IgD-negative memory B cell (primary cell): Measurements from ENCODE around the gene LDHAL6B. TPM values are rescaled to one million over a fixed set of nuclear protein-coding genes. Genes with fewer than 3 reads are reported as not detected.

Experiments used
- H3K27ac Mint-ChIP-seq, 3 donors: one replicate each; pipeline ENCODE4 v1.8.0; 2020 to 2022; ENCODE audit warnings: mild to moderate bottlenecking in 3 of 3, mixed read lengths in 3 of 3, moderate library complexity in 1 of 3
- H3K27me3 Mint-ChIP-seq: one replicate; pipeline ENCODE4 v1.8.0; 2021; ENCODE audit warnings: mixed read lengths
- H3K36me3 Mint-ChIP-seq: one replicate; pipeline ENCODE4 v1.8.0; 2020; ENCODE audit warnings: mild to moderate bottlenecking, mixed read lengths
- H3K4me1 Mint-ChIP-seq, 3 donors: one replicate each; pipeline ENCODE4 v1.8.0; 2020 to 2022; ENCODE audit warnings: mixed read lengths in 3 of 3, mild to moderate bottlenecking in 1 of 3
- H3K4me3 Mint-ChIP-seq, 4 donors: one replicate each; pipeline ENCODE4 v1.8.0; 2020 to 2022; ENCODE audit warnings: mild to moderate bottlenecking in 4 of 4, mixed read lengths in 4 of 4, moderate library complexity in 3 of 4
- H3K9me3 Mint-ChIP-seq, 3 donors: one replicate each; pipeline ENCODE4 v1.8.0; 2020 to 2021; ENCODE audit warnings: mixed read lengths in 3 of 3, mild to moderate bottlenecking in 1 of 3
- polyA plus RNA-seq: library from polyadenylated mRNA; unstranded; fragments of 300-500 nt; fragmentation: Illumina TruSeq; gene quantifications from one replicate; pipeline ENCODE4 v1.2.3, GENCODE V29; 2021

The LDHAL6B gene
- polyA plus RNA-seq, 1 donor from 2014 or later = not detected

- Mint-ChIP-seq H3K27me3 (no peaks in the 10 kb centered on the region), H3K36me3 (peaks cover 8% of the 10 kb centered on the region), H3K27ac (no peak overlapping the region), H3K4me1 (no peaks in the 10 kb centered on the region), H3K9me3 (no peaks in the 10 kb centered on the region), H3K4me3 (no peak overlapping the region)
These were observed 11.9 kb upstream of the LDHAL6B start for GRCh38 chr15:59194639-59195325.

GRCh38 chr15:59196416-59196815 lies 10.2 kb upstream of the LDHAL6B start:
- H3K4me1 Mint-ChIP-seq = no peaks in the 10 kb centered on the region
- H3K36me3 Mint-ChIP-seq = peaks cover 8% of the 10 kb centered on the region
- H3K4me3 Mint-ChIP-seq = no peak overlapping the region
- H3K27ac Mint-ChIP-seq = no peak overlapping the region
- H3K27me3 Mint-ChIP-seq = no peaks in the 10 kb centered on the region
- no peaks in the 10 kb centered on the region for H3K9me3 Mint-ChIP-seq

- Mint-ChIP-seq H3K4me3 (no peak overlapping the region), H3K27me3 (no peaks in the 10 kb centered on the region), H3K36me3 (peaks cover 4% of the 10 kb centered on the region), H3K4me1 (no peaks in the 10 kb centered on the region), H3K9me3 (no peaks in the 10 kb centered on the region), H3K27ac (peak overlapping the region in 1 of 3 donors; percentile 53)
These were observed 9.2 kb upstream of the LDHAL6B start for GRCh38 chr15:59197454-59197853.

GRCh38 chr15:59199626-59200465 lies 6.8 kb upstream of the LDHAL6B start:
- no peaks in the 10 kb centered on the region for H3K9me3 Mint-ChIP-seq

GRCh38 chr15:59200560-59200959 lies 6.1 kb upstream of the LDHAL6B start:
- Mint-ChIP-seq H3K27ac (no peak overlapping the region), H3K9me3 (no peaks in the 10 kb centered on the region), H3K4me1 (no peaks in the 10 kb centered on the region), H3K36me3 (peaks cover 6% of the 10 kb centered on the region), H3K4me3 (no peak overlapping the region), H3K27me3 (no peaks in the 10 kb centered on the region)

More at GRCh38 chr15:59199626-59200465, 6.8 kb upstream of the LDHAL6B start:
- H3K36me3 Mint-ChIP-seq = peaks cover 6% of the 10 kb centered on the region
- H3K27me3 Mint-ChIP-seq = no peaks in the 10 kb centered on the region
- H3K27ac Mint-ChIP-seq = no peak overlapping the region
- H3K4me3 Mint-ChIP-seq = no peak overlapping the region
- H3K4me1 Mint-ChIP-seq = no peaks in the 10 kb centered on the region

- H3K27me3 Mint-ChIP-seq = no peaks in the 10 kb centered on the region
- peaks cover 9% of the 10 kb centered on the region for H3K36me3 Mint-ChIP-seq
- H3K27ac Mint-ChIP-seq = no peak overlapping the region
- no peaks in the 10 kb centered on the region for H3K9me3 Mint-ChIP-seq
- H3K4me1 Mint-ChIP-seq = peaks cover 0 to 2% (median 0%) of the 10 kb centered on the region in 3 donors
- no peak overlapping the region for H3K4me3 Mint-ChIP-seq
These were observed 3.6 kb upstream of the LDHAL6B start for GRCh38 chr15:59203008-59203407.

- H3K4me3 Mint-ChIP-seq = no peak overlapping the region
- H3K27me3 Mint-ChIP-seq = no peaks in the 10 kb centered on the region
- no peaks in the 10 kb centered on the region for H3K9me3 Mint-ChIP-seq
- H3K27ac Mint-ChIP-seq = no peak overlapping the region
- peaks cover 9% of the 10 kb centered on the region for H3K36me3 Mint-ChIP-seq
- peaks cover 0 to 2% (median 0%) of the 10 kb centered on the region in 3 donors for H3K4me1 Mint-ChIP-seq
These were observed 3.0 kb upstream of the LDHAL6B start for GRCh38 chr15:59203657-59204056.

- Mint-ChIP-seq H3K4me3 (no peak overlapping the region), H3K4me1 (peaks cover 0 to 2% (median 0%) of the 10 kb centered on the region in 3 donors), H3K27ac (peak overlapping the region in 1 of 3 donors; percentile 33), H3K36me3 (peaks cover 9% of the 10 kb centered on the region), H3K27me3 (no peaks in the 10 kb centered on the region), H3K9me3 (no peaks in the 10 kb centered on the region)
These were observed 612 bp upstream of the LDHAL6B start for GRCh38 chr15:59205839-59206622.

GRCh38 chr15:59208613-59209249 lies 2.1 kb downstream of the LDHAL6B start:
- no peaks in the 10 kb centered on the region for H3K9me3 Mint-ChIP-seq
- no peak overlapping the region for H3K27ac Mint-ChIP-seq
- peaks cover 12% of the 10 kb centered on the region for H3K36me3 Mint-ChIP-seq
- peaks cover 0 to 2% (median 0%) of the 10 kb centered on the region in 3 donors for H3K4me1 Mint-ChIP-seq
- H3K27me3 Mint-ChIP-seq = no peaks in the 10 kb centered on the region
- no peak overlapping the region for H3K4me3 Mint-ChIP-seq

GRCh38 chr15:59210186-59210585 lies 3.5 kb downstream of the LDHAL6B start:
- Mint-ChIP-seq H3K4me1 (peaks cover 0 to 2% (median 0%) of the 10 kb centered on the region in 3 donors), H3K27ac (no peak overlapping the region), H3K4me3 (no peak overlapping the region), H3K9me3 (no peaks in the 10 kb centered on the region), H3K36me3 (peaks cover 7% of the 10 kb centered on the region), H3K27me3 (no peaks in the 10 kb centered on the region)

- no peak overlapping the region for H3K27ac Mint-ChIP-seq
- no peak overlapping the region for H3K4me3 Mint-ChIP-seq
These were observed 10.3 kb downstream of the LDHAL6B start for GRCh38 chr15:59216911-59217310.

GRCh38 chr15:59217876-59218498 lies 11.3 kb downstream of the LDHAL6B start:
- no peaks in the 10 kb centered on the region for H3K9me3 Mint-ChIP-seq
- H3K4me1 Mint-ChIP-seq = no peaks in the 10 kb centered on the region
- peaks cover 2% of the 10 kb centered on the region for H3K36me3 Mint-ChIP-seq
- H3K4me3 Mint-ChIP-seq = no peak overlapping the region
- no peaks in the 10 kb centered on the region for H3K27me3 Mint-ChIP-seq
- H3K27ac Mint-ChIP-seq = no peak overlapping the region

More at GRCh38 chr15:59216911-59217310, 10.3 kb downstream of the LDHAL6B start:
- no peaks in the 10 kb centered on the region for H3K9me3 Mint-ChIP-seq
- peaks cover 2% of the 10 kb centered on the region for H3K36me3 Mint-ChIP-seq
- H3K4me1 Mint-ChIP-seq = no peaks in the 10 kb centered on the region
- H3K27me3 Mint-ChIP-seq = no peaks in the 10 kb centered on the region

GRCh38 chr15:59218710-59219109 lies 12.1 kb downstream of the LDHAL6B start:
- H3K4me1 Mint-ChIP-seq = no peaks in the 10 kb centered on the region
- H3K4me3 Mint-ChIP-seq = no peak overlapping the region
- H3K36me3 Mint-ChIP-seq = peaks cover 2% of the 10 kb centered on the region
- no peaks in the 10 kb centered on the region for H3K27me3 Mint-ChIP-seq
- no peak overlapping the region for H3K27ac Mint-ChIP-seq
- H3K9me3 Mint-ChIP-seq = no peaks in the 10 kb centered on the region
